Tibial nerve (tissue), 4 donors: ENCODE measurements around the gene METTL23. TPM values are rescaled to one million over a fixed set of nuclear protein-coding genes. Genes with fewer than 3 reads are reported as not detected.
A peak's percentile ranks its signal among the peaks of the same experiment; 100 is the strongest.

Experiments used
- DNase-seq, 2 donors: peaks; one replicate each; pipeline ENCODE4 v3.0.0-alpha.2; 2019; ENCODE audit warnings: low spot score in 2 of 2
- H3K27ac ChIP-seq, 4 donors: fragments of 200-600 bp; sonication (generic) in 3 of 4; one replicate each; pipeline ENCODE4 v1.5.1; 2017 to 2019; ENCODE audit warnings: mild to moderate bottlenecking in 1 of 4
- H3K27me3 ChIP-seq, 2 donors: fragments of 200-600 bp; sonication (generic) in 1 of 2; one replicate each; pipeline versions ENCODE4 v1.5.1 to v1.6.0; 2017 to 2019
- H3K36me3 ChIP-seq, 3 donors: fragments of 200-600 bp; sonication (generic); one replicate each; pipeline ENCODE4 v1.5.1; 2018 to 2019
- H3K4me1 ChIP-seq, 4 donors: fragments of 200-600 bp; sonication (generic) in 3 of 4; one replicate each; pipeline ENCODE4 v1.5.1; 2017 to 2019
- H3K4me3 ChIP-seq, 4 donors: fragments of 200-600 bp; sonication (generic) in 3 of 4; one replicate each; pipeline ENCODE4 v1.5.1; 2017 to 2019; ENCODE audit warnings: mild to moderate bottlenecking in 1 of 4, moderate library complexity in 1 of 4
- H3K9me3 ChIP-seq, 4 donors: fragments of 200-600 bp; sonication (generic) in 3 of 4; one replicate each; pipeline ENCODE4 v1.5.1; 2017 to 2019
- CTCF ChIP-seq, 5 experiments: fragments of 200-600 bp in 3 of 5; fragments of 450-650 bp in 2 of 5; sonication (generic) in 3 of 5; IDR thresholded peaks; one replicate each; pipeline ENCODE4 v1.5.1; 2016 to 2019; ENCODE audit warnings: antibody characterized with exemption in 5 of 5, mild to moderate bottlenecking in 3 of 5, moderate library complexity in 2 of 5
- EP300 ChIP-seq, 2 donors: sonication (generic); formaldehyde crosslinking; IDR thresholded peaks; one replicate each; pipeline ENCODE4 v1.6.1; 2017; ENCODE audit warnings: antibody characterized with exemption in 2 of 2, mild to moderate bottlenecking in 1 of 2
- POLR2A ChIP-seq, 2 donors: fragments of 450-650 bp; IDR thresholded peaks; one replicate each; pipeline ENCODE4 v1.6.1; 2017; ENCODE audit warnings: antibody characterized with exemption in 2 of 2, mild to moderate bottlenecking in 2 of 2, moderate library complexity in 2 of 2
- WGBS, 2 donors: methylation state at CpG; one replicate each; pipeline ENCODE4 v1.1.5; 2018; 5-methylcytosine and 5-hydroxymethylcytosine counted together
- total RNA-seq, 4 donors: library from RNA; depleted of rRNA; stranded (reverse); fragments of >200 nt; gene quantifications; one replicate each; pipeline ENCODE4 v1.1.0, GENCODE V29; 2016

METTL23 gene
- total RNA-seq, 4 donors from 2014 or later = 27.8 to 50.2 (median 30.8) TPM

GRCh38 chr17:76735586-76736348 is 9.1 kb downstream of the METTL23 start:
- no peak for DNase-seq
- Histone ChIP-seq H3K27ac (peak overlapping the region; percentile 99 to 100 (median 100)), H3K27me3 (no peaks in the 10 kb centered on the region), H3K36me3 (peaks cover 0 to 52% (median 13%) of the 10 kb centered on the region in 3 donors), H3K4me3 (peak overlapping the region; percentile 81 to 98 (median 88)), H3K4me1 (peaks cover 0 to 76% (median 43%) of the 10 kb centered on the region in 4 donors), H3K9me3 (no peaks in the 10 kb centered on the region)
- TF ChIP-seq CTCF (IDR thresholded peaks at IDR 0.05) = no peak
- no peak for TF ChIP-seq EP300 (IDR thresholded peaks at IDR 0.05)
- TF ChIP-seq POLR2A (IDR thresholded peaks at IDR 0.05) = no peak
- 2% methylated on average over 20 of the region's 20 CpGs for WGBS, 2 donors

- peak; percentile 45 to 53 for DNase-seq
These were observed 9.9 kb downstream of the METTL23 start for GRCh38 chr17:76736349-76737081.

GRCh38 chr17:76737082-76737675 is 10.5 kb downstream of the METTL23 start, which contains the start of gene SRSF2:
Gene SRSF2, minus strand, starts transcription at chr17:76737331. Its CDS starts 171 bp downstream, at chr17:76737160.
- H3K36me3 ChIP-seq = peaks cover 0 to 48% (median 13%) of the 10 kb centered on the region in 3 donors
- H3K27me3 ChIP-seq = no peaks in the 10 kb centered on the region
- H3K4me3 ChIP-seq = peak within 1 kb of the TSS; percentile 81 to 98 (median 88)
- peak within 1 kb of the TSS; percentile 99 to 100 (median 100) for H3K27ac ChIP-seq
- H3K4me1 ChIP-seq = peaks cover 0 to 63% (median 43%) of the 10 kb centered on the region in 4 donors
- H3K9me3 ChIP-seq = no peaks in the 10 kb centered on the region
- peak; percentile 81 to 100 for TF ChIP-seq EP300 (IDR thresholded peaks at IDR 0.05)
- peak; percentile 100 for TF ChIP-seq POLR2A (IDR thresholded peaks at IDR 0.05)
- peak in 2 of 5 experiments; percentile 30 to 38 for TF ChIP-seq CTCF (IDR thresholded peaks at IDR 0.05)
- DNase-seq = peak; percentile 97 to 98
- 0% methylated on average over 36 to 44 of the region's 60 CpGs for WGBS, 2 donors

More at GRCh38 chr17:76736349-76737081, 9.9 kb downstream of the METTL23 start:
- TF ChIP-seq EP300 (IDR thresholded peaks at IDR 0.05) = peak in 1 of 2 donors; percentile 43
- peak in 4 of 5 experiments; percentile 15 to 56 (median 38) for TF ChIP-seq CTCF (IDR thresholded peaks at IDR 0.05)
- TF ChIP-seq POLR2A (IDR thresholded peaks at IDR 0.05) = peak in 1 of 2 donors; percentile 41
- no peaks in the 10 kb centered on the region for H3K27me3 ChIP-seq
- H3K9me3 ChIP-seq = no peaks in the 10 kb centered on the region
- peaks cover 0 to 69% (median 43%) of the 10 kb centered on the region in 4 donors for H3K4me1 ChIP-seq
- H3K27ac ChIP-seq = peak overlapping the region; percentile 99 to 100 (median 100)
- H3K4me3 ChIP-seq = peak overlapping the region; percentile 81 to 98 (median 88)
- WGBS, 2 donors = 0% methylated on average over 6 to 56 of the region's 117 CpGs
- peaks cover 0 to 48% (median 13%) of the 10 kb centered on the region in 3 donors for H3K36me3 ChIP-seq

- Histone ChIP-seq H3K27ac (peak within 1 kb of the TSS; percentile 99 to 100 (median 100)), H3K27me3 (no peaks in the 10 kb centered on the region), H3K9me3 (no peaks in the 10 kb centered on the region), H3K4me3 (peak within 1 kb of the TSS; percentile 81 to 98 (median 88)), H3K4me1 (peaks cover 0 to 56% (median 41%) of the 10 kb centered on the region in 4 donors), H3K36me3 (peaks cover 0 to 50% (median 13%) of the 10 kb centered on the region in 3 donors)
- WGBS, 2 donors = 0 to 1% methylated on average over 48 to 56 of the region's 57 CpGs
- peak; percentile 2 to 16 for TF ChIP-seq EP300 (IDR thresholded peaks at IDR 0.05)
- TF ChIP-seq POLR2A (IDR thresholded peaks at IDR 0.05) = peak; percentile 41 to 61
- peak in 1 of 5 experiments; percentile 48 for TF ChIP-seq CTCF (IDR thresholded peaks at IDR 0.05)
- peak; percentile 73 to 77 for DNase-seq
These were observed 11.2 kb downstream of the METTL23 start, which contains the start of gene MFSD11 for GRCh38 chr17:76737676-76738467. Gene MFSD11, plus strand, starts transcription at chr17:76738119. Its CDS starts 234 bp downstream, at chr17:76738353.
